Pons (tissue), 1 donor: Measurements from ENCODE around the gene RORB.
A peak's percentile ranks its signal among the peaks of the same experiment; 100 is the strongest.

Source experiments
- DNase-seq: peaks from one replicate; pipeline ENCODE4 v3.0.0-alpha.2; 2016; ENCODE audit warnings: low spot score

The RORB gene

GRCh38 chr9:74496819-74497747 is at the start of gene RORB:
Gene RORB (plus strand): TSS chr9:74497335. CDS start chr9:74497977, 642 bp downstream.
- DNase-seq: peak; percentile 84

GRCh38 chr9:74447451-74448193 is 49.5 kb upstream of the RORB start:
- no peak for DNase-seq

- no peak for DNase-seq
Measured at GRCh38 chr9:74449060-74449459, 48.1 kb upstream of the RORB start.

GRCh38 chr9:74458832-74459231 is 38.3 kb upstream of the RORB start:
- no peak for DNase-seq

GRCh38 chr9:74463825-74464224 is 33.3 kb upstream of the RORB start:
- DNase-seq: no peak

- DNase-seq: no peak
Measured at GRCh38 chr9:74478606-74479005, 18.5 kb upstream of the RORB start.

- no peak for DNase-seq
Measured at GRCh38 chr9:74479711-74480110, 17.4 kb upstream of the RORB start.

GRCh38 chr9:74487395-74487794 is 9.7 kb upstream of the RORB start:
- DNase-seq: no peak

GRCh38 chr9:74493512-74493911 is 3.6 kb upstream of the RORB start:
- no peak for DNase-seq

GRCh38 chr9:74494490-74494889 is 2.6 kb upstream of the RORB start:
- DNase-seq: no peak

- DNase-seq: no peak
Measured at GRCh38 chr9:74496406-74496805, 729 bp upstream of the RORB start.

GRCh38 chr9:74497748-74498620 is 849 bp downstream of the RORB start:
- DNase-seq: no peak

GRCh38 chr9:74498621-74499095 is 1.5 kb downstream of the RORB start:
- no peak for DNase-seq

GRCh38 chr9:74499111-74499601 is 2.0 kb downstream of the RORB start:
- no peak for DNase-seq

- no peak for DNase-seq
Measured at GRCh38 chr9:74499770-74500583, 2.8 kb downstream of the RORB start.

- DNase-seq: no peak
Measured at GRCh38 chr9:74500584-74500924, 3.4 kb downstream of the RORB start.

- no peak for DNase-seq
Measured at GRCh38 chr9:74501570-74501969, 4.4 kb downstream of the RORB start.

GRCh38 chr9:74503219-74503618 is 6.1 kb downstream of the RORB start:
- DNase-seq: no peak

GRCh38 chr9:74503666-74504065 is 6.5 kb downstream of the RORB start:
- no peak for DNase-seq

- DNase-seq: no peak
Measured at GRCh38 chr9:74511333-74511732, 14.2 kb downstream of the RORB start.

- no peak for DNase-seq
Measured at GRCh38 chr9:74512416-74512815, 15.3 kb downstream of the RORB start.
